CD4-positive, alpha-beta T cell (primary cell): Measurements from ENCODE around the gene KRT2. TPM values are rescaled to one million over a fixed set of nuclear protein-coding genes. Genes with fewer than 3 reads are reported as not detected.

Experiments used
- ATAC-seq: fragments of 200-7000 bp; cut with Tn5 transposase; one replicate; pipeline ENCODE4 v1.10.0; 2022; ENCODE audit warnings: mild to moderate bottlenecking; ENCODE audit not compliant: poor library complexity
- CTCF ChIA-PET: fragments of 350-600 bp; sonication (Branson Sonifier 250); formaldehyde crosslinking; loops from one replicate; lab custom pipeline; 2021; ENCODE audit warnings: antibody characterized with exemption, inconsistent platforms; lab: Charles Lee
- POLR2A ChIA-PET: fragments of 350-600 bp; sonication (Branson Sonifier 250); formaldehyde crosslinking; loops from one replicate; lab custom pipeline; 2021; ENCODE audit warnings: antibody characterized with exemption, inconsistent platforms; lab: Charles Lee
- DNase-seq, 14 experiments: peaks; one replicate each; pipeline ENCODE4 v3.0.0-alpha.2; 2013 to 2020; ENCODE audit warnings: mixed read lengths in 2 of 14
- H3K27ac ChIP-seq, 2 donors: one replicate each; pipeline versions ENCODE4 v1.5.1 to v1.7.0; 2013; ENCODE audit warnings: low read length in 2 of 2, low read depth in 1 of 2, mild to moderate bottlenecking in 1 of 2
- H3K27me3 ChIP-seq, 2 experiments: 1 replicate in 1 of 2; 2 replicates in 1 of 2; pipeline versions ENCODE4 v1.6.1 to v1.7.0; 2013; ENCODE audit warnings: low read length in 2 of 2, control low read depth in 1 of 2, mild to moderate bottlenecking in 1 of 2, moderate library complexity in 1 of 2; ENCODE audit not compliant: insufficient read depth in 2 of 2, control insufficient read depth in 1 of 2
- H3K36me3 ChIP-seq: one replicate; pipeline ENCODE4 v1.6.1; 2013; ENCODE audit warnings: low read length, control low read depth; ENCODE audit not compliant: insufficient read depth
- H3K4me1 ChIP-seq: one replicate; pipeline ENCODE4 v1.6.1; 2013; ENCODE audit warnings: low read length, control low read depth; ENCODE audit not compliant: insufficient read depth
- H3K4me3 ChIP-seq: one replicate; pipeline ENCODE4 v1.5.1; 2013; ENCODE audit warnings: mild to moderate bottlenecking, low read length, moderate library complexity
- H3K9me3 ChIP-seq, 2 experiments: 1 replicate in 1 of 2; 2 replicates in 1 of 2; pipeline versions ENCODE4 v1.6.1 to v1.7.0; 2013; ENCODE audit warnings: low read length in 2 of 2, mild to moderate bottlenecking in 2 of 2, control low read depth in 1 of 2, moderate library complexity in 1 of 2; ENCODE audit not compliant: control insufficient read depth in 1 of 2, insufficient read depth in 1 of 2
- H3K27ac Mint-ChIP-seq: one replicate; pipeline ENCODE4 v1.8.0; 2020; ENCODE audit warnings: mixed read lengths
- H3K27me3 Mint-ChIP-seq: one replicate; pipeline ENCODE4 v1.8.0; 2021; ENCODE audit warnings: mixed read lengths
- H3K36me3 Mint-ChIP-seq: one replicate; pipeline ENCODE4 v1.8.0; 2021; ENCODE audit warnings: low read depth, mixed read lengths
- H3K4me1 Mint-ChIP-seq: one replicate; pipeline ENCODE4 v1.8.0; 2021; ENCODE audit warnings: low read depth, mixed read lengths
- H3K4me3 Mint-ChIP-seq: one replicate; pipeline ENCODE4 v1.8.0; 2020; ENCODE audit warnings: mild to moderate bottlenecking, mixed read lengths
- H3K9me3 Mint-ChIP-seq: one replicate; pipeline ENCODE4 v1.8.0; 2020; ENCODE audit warnings: mixed read lengths
- intact Hi-C, 2 experiments: fragments of 100-400 bp; cut with DNase I in 1 of 2; cut with micrococcal nuclease in 1 of 2; formaldehyde crosslinking; loops; one replicate each; pipeline versions ENCODE4 v1.15.1 to v1.9.0; 2023 to 2025; cut with DNase I, micrococcal nuclease
- total RNA-seq, 174 experiments: library from RNA in 2 of 174; stranded (reverse) in 2 of 174; gene quantifications; one replicate each; pipeline ENCODE4 v1.2.3 and lab custom pipeline; 2021 to 2026
- TF ChIP-seq, protein P1 (sequence below): fragments of 200-600 bp; IDR thresholded peaks from one replicate; pipeline ENCODE4 v1.8.0; 2022; ENCODE audit warnings: antibody characterized with exemption, mild to moderate bottlenecking

The KRT2 gene
- total RNA-seq, 2 experiments from 2014 or later = 1.7 to 2.1 TPM

DNA sequence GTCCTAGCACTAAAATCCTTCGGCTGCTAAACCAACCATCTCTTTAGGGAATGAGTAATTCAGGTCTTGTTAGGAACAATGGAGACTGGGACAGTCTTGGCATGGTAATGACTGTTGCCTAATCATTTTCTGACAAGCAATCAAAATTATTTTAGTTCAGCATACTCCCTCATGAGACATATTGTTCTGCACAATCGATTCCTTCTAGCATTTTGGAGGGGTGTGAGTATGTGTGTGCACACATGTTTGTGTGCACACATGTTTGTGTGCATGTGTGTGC is 30.3 kb upstream of the KRT2 start:
- ChIA-PET POLR2A (interaction anchor here (2.2 kb wide), 1 partner anchor 8 kb away, joined by 17 read pairs; no protein-coding TSS in a partner anchor), CTCF (no interaction called here)
- H3K27me3 Mint-ChIP-seq = no peaks in the 10 kb centered on the region
- DNase-seq (no peak), ATAC-seq (no peak)
- TF ChIP-seq, protein P1, sequence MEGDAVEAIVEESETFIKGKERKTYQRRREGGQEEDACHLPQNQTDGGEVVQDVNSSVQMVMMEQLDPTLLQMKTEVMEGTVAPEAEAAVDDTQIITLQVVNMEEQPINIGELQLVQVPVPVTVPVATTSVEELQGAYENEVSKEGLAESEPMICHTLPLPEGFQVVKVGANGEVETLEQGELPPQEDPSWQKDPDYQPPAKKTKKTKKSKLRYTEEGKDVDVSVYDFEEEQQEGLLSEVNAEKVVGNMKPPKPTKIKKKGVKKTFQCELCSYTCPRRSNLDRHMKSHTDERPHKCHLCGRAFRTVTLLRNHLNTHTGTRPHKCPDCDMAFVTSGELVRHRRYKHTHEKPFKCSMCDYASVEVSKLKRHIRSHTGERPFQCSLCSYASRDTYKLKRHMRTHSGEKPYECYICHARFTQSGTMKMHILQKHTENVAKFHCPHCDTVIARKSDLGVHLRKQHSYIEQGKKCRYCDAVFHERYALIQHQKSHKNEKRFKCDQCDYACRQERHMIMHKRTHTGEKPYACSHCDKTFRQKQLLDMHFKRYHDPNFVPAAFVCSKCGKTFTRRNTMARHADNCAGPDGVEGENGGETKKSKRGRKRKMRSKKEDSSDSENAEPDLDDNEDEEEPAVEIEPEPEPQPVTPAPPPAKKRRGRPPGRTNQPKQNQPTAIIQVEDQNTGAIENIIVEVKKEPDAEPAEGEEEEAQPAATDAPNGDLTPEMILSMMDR = no peak
- H3K9me3 ChIP-seq = no peaks in the 10 kb centered on the region
- H3K4me3 Mint-ChIP-seq = no peak overlapping the region
- H3K9me3 Mint-ChIP-seq = no peaks in the 10 kb centered on the region
- no peaks in the 10 kb centered on the region for H3K36me3 ChIP-seq
- H3K4me1 ChIP-seq = peaks cover 24% of the 10 kb centered on the region
- H3K4me3 ChIP-seq = no peak overlapping the region
- intact Hi-C loops = loop anchor here in 1 of 2 experiments (1.0 to 10.0 kb wide), 2 partner anchors 8 to 192 kb away; no protein-coding TSS in a partner anchor
- peaks cover 64% of the 10 kb centered on the region for H3K4me1 Mint-ChIP-seq
- H3K27me3 ChIP-seq = no peaks in the 10 kb centered on the region
- no peak overlapping the region for H3K27ac ChIP-seq
- H3K27ac Mint-ChIP-seq = peak overlapping the region; percentile 86
- no peaks in the 10 kb centered on the region for H3K36me3 Mint-ChIP-seq

DNA sequence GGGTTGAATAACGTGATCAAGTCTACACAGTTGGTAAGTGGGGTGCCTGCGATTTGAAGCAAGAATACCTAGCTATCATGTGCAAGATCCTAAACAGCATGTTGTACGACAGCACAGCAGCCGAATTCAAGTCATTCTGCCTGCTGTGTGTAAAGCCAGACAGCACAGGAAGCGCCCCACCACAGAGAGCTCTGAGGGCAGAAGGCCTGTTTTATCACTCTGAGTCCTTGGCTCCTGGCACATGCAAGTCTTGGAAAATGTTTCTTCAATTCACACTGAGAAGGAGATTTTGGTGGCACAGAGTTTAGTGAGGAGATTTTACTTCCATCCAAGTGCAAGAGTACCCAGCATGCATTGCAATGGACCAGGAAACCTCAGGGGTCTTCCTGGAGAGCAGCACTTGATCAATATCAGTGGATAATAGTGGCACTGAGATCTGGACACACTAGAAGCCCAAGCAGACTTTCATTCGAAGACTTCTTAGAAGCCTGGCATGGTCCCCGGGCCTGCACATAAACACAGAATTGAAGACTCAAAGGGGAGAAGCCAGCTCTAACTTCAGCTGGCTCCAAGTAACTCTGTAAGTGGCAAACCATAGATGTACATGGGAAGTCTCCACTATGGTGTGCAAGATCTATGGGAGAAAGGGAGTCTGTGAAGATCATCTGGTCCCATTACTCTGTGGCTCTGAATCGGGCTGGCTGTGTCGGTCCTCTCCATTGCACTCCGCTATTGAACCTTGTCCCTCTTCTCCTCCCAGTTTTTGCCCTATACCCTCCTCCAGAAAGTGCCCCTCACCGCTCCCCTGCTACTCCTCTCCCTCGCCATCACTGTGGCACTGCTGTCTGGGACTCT is 29.7 kb upstream of the KRT2 start:
- TF ChIP-seq, protein P1 = no peak
- CTCF ChIA-PET = no interaction called here
- H3K27ac ChIP-seq = no peak overlapping the region
- Mint-ChIP-seq H3K27me3 (no peaks in the 10 kb centered on the region), H3K27ac (peak overlapping the region; percentile 86), H3K4me1 (peaks cover 64% of the 10 kb centered on the region), H3K9me3 (no peaks in the 10 kb centered on the region), H3K4me3 (peak overlapping the region; percentile 52), H3K36me3 (no peaks in the 10 kb centered on the region)
- H3K36me3 ChIP-seq = no peaks in the 10 kb centered on the region
- ATAC-seq (peak; percentile 98), DNase-seq (peak; percentile 21 to 74 (median 48))
- POLR2A ChIA-PET = interaction anchor here (1.0 to 2.2 kb wide), 7 partner anchors 9 to 96 kb away, joined by 3 to 17 read pairs (median 4); partner anchors contain the start of gene KRT73
- H3K27me3 ChIP-seq = no peaks in the 10 kb centered on the region
- H3K4me3 ChIP-seq = no peak overlapping the region
- peaks cover 24% of the 10 kb centered on the region for H3K4me1 ChIP-seq
- intact Hi-C loops = loop anchor here in 1 of 2 experiments (1.0 to 10.0 kb wide), 5 partner anchors 9 to 193 kb away; no protein-coding TSS in a partner anchor
- H3K9me3 ChIP-seq = no peaks in the 10 kb centered on the region

DNA sequence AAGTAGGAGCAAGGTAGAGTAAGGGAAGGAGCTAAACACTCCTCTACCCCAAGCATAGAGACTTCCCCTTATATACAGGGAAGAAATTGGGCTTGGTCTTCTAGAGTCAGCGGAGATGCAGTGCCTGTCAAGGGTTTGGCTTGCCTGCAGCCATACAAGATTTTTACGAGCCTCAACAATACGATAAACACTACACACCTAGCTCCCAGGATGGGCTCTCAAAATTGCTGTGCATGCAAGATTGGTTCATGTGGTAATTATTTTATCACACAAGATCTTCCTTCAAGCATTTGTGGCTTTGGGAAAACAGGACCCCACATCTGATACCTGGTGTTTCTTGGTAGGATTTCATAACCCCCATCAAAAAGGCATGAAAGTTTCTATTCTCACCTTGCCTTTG is 28.4 kb upstream of the KRT2 start, which contains the start of gene KRT1:
Gene KRT1 (minus strand): TSS at position 45 of the 400 bp plus-strand sequence. CDS start 59 bp downstream, outside the sequence.
- H3K27me3 ChIP-seq = no peaks in the 10 kb centered on the region
- no peak for DNase-seq
- H3K9me3 ChIP-seq = no peaks in the 10 kb centered on the region
- Mint-ChIP-seq H3K9me3 (no peaks in the 10 kb centered on the region), H3K36me3 (no peaks in the 10 kb centered on the region), H3K4me3 (peak within 1 kb of the TSS; percentile 52), H3K4me1 (peaks cover 67% of the 10 kb centered on the region), H3K27me3 (no peaks in the 10 kb centered on the region), H3K27ac (peak within 1 kb of the TSS; percentile 86)
- ChIA-PET CTCF (no interaction called here), POLR2A (interaction anchor here (0.6 to 1.5 kb wide), 3 partner anchors 27 to 35 kb away, joined by 3 to 6 read pairs (median 4); no protein-coding TSS in a partner anchor)
- no peak within 1 kb of the TSS for H3K27ac ChIP-seq
- intact Hi-C loops = loop anchor here in 1 of 2 experiments (2.0 to 10.0 kb wide), 2 partner anchors 36 to 194 kb away; no protein-coding TSS in a partner anchor
- H3K4me1 ChIP-seq = peaks cover 24% of the 10 kb centered on the region
- ATAC-seq = no peak
- TF ChIP-seq, protein P1 = no peak
- no peak within 1 kb of the TSS for H3K4me3 ChIP-seq
- H3K36me3 ChIP-seq = no peaks in the 10 kb centered on the region
